Mesenchymal stem cell (in vitro differentiated cells and primary cell): ENCODE results near the gene GPRASP3.
A peak's percentile ranks its signal among the peaks of the same experiment; 100 is the strongest.
"Not testable (repeated sequence)": the region's sequence is repeated elsewhere in the genome, so short reads cannot be mapped to it uniquely, and the experiment has no call there.

Source experiments
- DNase-seq: peaks from one replicate; pipeline ENCODE4 v3.0.0-alpha.2; 2013
- H2AFZ ChIP-seq: one replicate; pipeline ENCODE4 v1.6.1; 2013; ENCODE audit warnings: low read depth, mild to moderate bottlenecking, control low read depth, inconsistent platforms, low read length, moderate library complexity
- H2AK5ac ChIP-seq: 2 replicates; pipeline ENCODE4 v1.6.1; 2013; ENCODE audit warnings: low read length, moderate library complexity, mild to moderate bottlenecking, inconsistent platforms; ENCODE audit not compliant: severe bottlenecking
- H2BK120ac ChIP-seq: one replicate; pipeline ENCODE4 v1.6.1; 2013; ENCODE audit warnings: low read depth, mild to moderate bottlenecking, inconsistent platforms, low read length, moderate library complexity
- H2BK12ac ChIP-seq, 2 experiments: one replicate each; pipeline ENCODE4 v1.6.1; 2013; ENCODE audit warnings: inconsistent platforms in 2 of 2, low read length in 2 of 2, mild to moderate bottlenecking in 2 of 2, moderate library complexity in 2 of 2, control low read depth in 1 of 2
- H2BK15ac ChIP-seq: one replicate; pipeline ENCODE4 v1.6.1; 2013; ENCODE audit warnings: mild to moderate bottlenecking, low read depth, inconsistent platforms; ENCODE audit not compliant: poor library complexity, severe bottlenecking
- H2BK5ac ChIP-seq: 2 replicates; pipeline ENCODE4 v1.6.1; 2013; ENCODE audit warnings: low read depth, mild to moderate bottlenecking, low read length, control low read depth, inconsistent platforms; ENCODE audit not compliant: poor library complexity, severe bottlenecking
- H3K14ac ChIP-seq, 2 experiments: one replicate each; pipeline ENCODE4 v1.6.1; 2013; ENCODE audit warnings: inconsistent platforms in 2 of 2, low read length in 2 of 2, control low read depth in 1 of 2, mild to moderate bottlenecking in 1 of 2, moderate library complexity in 1 of 2
- H3K18ac ChIP-seq, 2 experiments: one replicate each; pipeline ENCODE4 v1.6.1; 2013; ENCODE audit warnings: inconsistent platforms in 2 of 2, low read length in 2 of 2, control low read depth in 1 of 2, low read depth in 1 of 2, mild to moderate bottlenecking in 1 of 2
- H3K23ac ChIP-seq, 2 experiments: one replicate each; pipeline ENCODE4 v1.6.1; 2013; ENCODE audit warnings: inconsistent platforms in 2 of 2, low read length in 2 of 2, mild to moderate bottlenecking in 2 of 2, moderate library complexity in 2 of 2, control low read depth in 1 of 2
- H3K27ac ChIP-seq: 2 replicates; pipeline ENCODE4 v1.5.1; 2013; ENCODE audit warnings: mild to moderate bottlenecking, moderate library complexity, low read length, control low read depth, inconsistent platforms; ENCODE audit not compliant: poor library complexity, severe bottlenecking
- H3K27me3 ChIP-seq, 2 experiments: 2 replicates each; pipeline versions ENCODE4 v1.6.1 to v1.7.0; 2013; ENCODE audit warnings: low read length in 2 of 2, mild to moderate bottlenecking in 2 of 2, moderate library complexity in 2 of 2, control low read depth in 1 of 2, inconsistent platforms in 1 of 2; ENCODE audit not compliant: control insufficient read depth in 1 of 2, insufficient read depth in 1 of 2
- H3K36me3 ChIP-seq, 2 experiments: 2 replicates each; pipeline versions ENCODE4 v1.6.1 to v1.7.0; 2013; ENCODE audit warnings: low read length in 2 of 2, control low read depth in 1 of 2, inconsistent platforms in 1 of 2, low read depth in 1 of 2, mild to moderate bottlenecking in 1 of 2; ENCODE audit not compliant: insufficient read depth in 2 of 2, control insufficient read depth in 1 of 2
- H3K4ac ChIP-seq, 2 experiments: one replicate each; pipeline ENCODE4 v1.6.1; 2013; ENCODE audit warnings: inconsistent platforms in 2 of 2, low read length in 2 of 2, mild to moderate bottlenecking in 2 of 2, moderate library complexity in 2 of 2, control low read depth in 1 of 2, low read depth in 1 of 2
- H3K4me1 ChIP-seq: 2 replicates; pipeline ENCODE4 v1.6.1; 2013; ENCODE audit warnings: low read depth, low read length, control low read depth; ENCODE audit not compliant: control insufficient read depth, insufficient read depth
- H3K4me2 ChIP-seq: 2 replicates; pipeline ENCODE4 v1.6.1; 2013; ENCODE audit warnings: low read length, mild to moderate bottlenecking, inconsistent platforms; ENCODE audit not compliant: poor library complexity, severe bottlenecking
- H3K4me3 ChIP-seq, 2 experiments: 2 replicates each; pipeline versions ENCODE4 v1.5.1 to v1.7.0; 2013; ENCODE audit warnings: low read length in 2 of 2, mild to moderate bottlenecking in 2 of 2, control low read depth in 1 of 2, low read depth in 1 of 2; ENCODE audit not compliant: insufficient read depth in 1 of 2
- H3K79me1 ChIP-seq: replicated peaks from 2 replicates; pipeline ENCODE4 v1.6.1; 2013; ENCODE audit warnings: mild to moderate bottlenecking, control low read depth, low read length, inconsistent platforms; ENCODE audit not compliant: poor library complexity, severe bottlenecking
- H3K9ac ChIP-seq: 2 replicates; pipeline ENCODE4 v1.7.0; 2013; ENCODE audit warnings: mild to moderate bottlenecking, low read length, moderate library complexity
- H3K9me3 ChIP-seq: 2 replicates; pipeline ENCODE4 v1.7.0; 2013; ENCODE audit warnings: mild to moderate bottlenecking, low read length; ENCODE audit not compliant: control insufficient read depth
- H4K8ac ChIP-seq: one replicate; pipeline ENCODE4 v1.6.1; 2013; ENCODE audit warnings: inconsistent platforms, mild to moderate bottlenecking, low read length, moderate library complexity
- H4K91ac ChIP-seq: one replicate; pipeline ENCODE4 v1.6.1; 2013; ENCODE audit warnings: mild to moderate bottlenecking, low read length, inconsistent platforms
- WGBS: methylation state at CpG from one replicate; pipeline ENCODE4 v1.1.7; 2013; ENCODE audit warnings: mixed read lengths; 5-methylcytosine and 5-hydroxymethylcytosine counted together

Gene GPRASP3

DNA sequence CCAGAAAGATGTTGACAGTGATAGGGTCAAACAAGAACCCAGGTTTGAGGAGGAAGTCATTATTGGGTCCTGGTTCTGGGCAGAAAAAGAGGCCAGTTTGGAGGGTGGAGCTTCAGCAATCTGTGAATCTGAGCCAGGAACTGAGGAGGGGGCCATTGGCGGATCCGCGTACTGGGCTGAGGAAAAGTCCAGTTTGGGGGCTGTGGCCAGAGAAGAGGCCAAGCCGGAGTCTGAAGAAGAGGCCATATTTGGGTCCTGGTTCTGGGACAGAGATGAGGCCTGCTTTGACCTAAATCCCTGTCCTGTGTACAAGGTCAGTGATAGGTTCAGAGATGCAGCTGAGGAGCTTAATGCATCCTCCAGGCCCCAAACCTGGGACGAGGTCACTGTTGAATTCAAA lies 4.6 kb upstream of the GPRASP3 start:
- Histone ChIP-seq H3K36me3 (peaks cover 5 to 16% of the 10 kb centered on the region in 2 experiments), H3K27ac (no peak overlapping the region)
- 97% methylated on average over 4 of the region's 5 CpGs for WGBS

DNA sequence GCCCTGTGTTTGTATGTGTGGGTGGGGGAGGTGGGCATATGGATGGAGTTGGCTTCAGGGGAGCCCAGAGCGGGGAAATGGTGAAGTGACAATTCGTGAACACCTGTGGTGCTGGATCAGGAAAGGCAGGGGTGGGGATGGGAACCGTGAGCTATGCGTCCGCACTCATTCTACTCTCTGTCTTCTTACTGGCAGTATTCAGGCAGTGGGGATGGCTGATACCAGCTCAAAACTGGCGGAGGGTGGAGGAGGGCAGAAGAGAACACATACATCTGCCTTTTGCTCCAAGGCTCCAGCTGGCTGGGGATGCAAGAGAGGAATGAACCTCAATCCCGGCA lies 595 bp downstream of the GPRASP3 start:
- not testable (repeated sequence) for H3K9me3 ChIP-seq, H2BK15ac ChIP-seq, H3K36me3 ChIP-seq, H3K4ac ChIP-seq, H3K79me1 ChIP-seq, H3K4me1 ChIP-seq, H3K23ac ChIP-seq, H2BK120ac ChIP-seq, H3K27me3 ChIP-seq, H4K91ac ChIP-seq, H2BK5ac ChIP-seq, H3K18ac ChIP-seq, H3K27ac ChIP-seq, H2AK5ac ChIP-seq, H2BK12ac ChIP-seq, H3K14ac ChIP-seq, DNase-seq
- Histone ChIP-seq H3K4me3 (peak overlapping the region; percentile 48 to 71), H3K9ac (peak overlapping the region; percentile 57), H3K4me2 (peak overlapping the region; percentile 12), H2AFZ (peak overlapping the region; percentile 78), H4K8ac (peak overlapping the region; percentile 59)
- 100% methylated on average over 1 of the region's 7 CpGs for WGBS

More for the DNA sequence above, 4.6 kb upstream of the GPRASP3 start:
- Histone ChIP-seq H3K14ac (no peak overlapping the region), H3K4me1 (peaks cover 2% of the 10 kb centered on the region), H2BK120ac (no peak overlapping the region), H3K4me2 (no peak overlapping the region), H2AFZ (no peak overlapping the region), H3K23ac (no peak overlapping the region), H3K9me3 (no peaks in the 10 kb centered on the region), H4K91ac (no peak overlapping the region), H3K9ac (no peak overlapping the region), H2BK5ac (no peak overlapping the region), H3K18ac (no peak overlapping the region), H4K8ac (no peak overlapping the region), H2AK5ac (no peak overlapping the region), H3K27me3 (no peaks in the 10 kb centered on the region), H3K79me1 (peaks cover 16% of the 10 kb centered on the region), H2BK15ac (no peak overlapping the region), H3K4me3 (no peak overlapping the region), H3K4ac (no peak overlapping the region), H2BK12ac (no peak overlapping the region)
- DNase-seq = no peak

DNA sequence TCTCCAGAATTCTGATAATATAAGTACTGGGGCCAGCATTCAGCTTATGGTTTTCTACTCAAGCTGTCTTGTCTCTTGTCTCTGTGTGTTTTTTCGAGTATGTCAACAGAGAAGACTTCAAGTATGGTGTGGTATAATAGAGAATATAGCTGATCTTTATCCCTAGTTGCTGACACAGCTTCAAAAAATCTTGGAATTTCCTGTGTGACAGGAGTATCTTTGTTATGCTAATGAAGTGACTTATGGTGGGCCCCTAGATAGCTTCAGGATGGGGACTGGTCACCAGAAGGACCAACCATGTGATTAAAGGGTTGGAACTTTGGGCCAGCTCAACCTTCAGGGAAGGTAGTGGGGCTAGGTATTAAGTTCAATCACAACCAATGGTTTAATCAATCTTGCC lies 2.9 kb downstream of the GPRASP3 start:
- peaks cover 0 to 4% of the 10 kb centered on the region in 2 experiments for H3K27me3 ChIP-seq
- DNase-seq = no peak

DNA sequence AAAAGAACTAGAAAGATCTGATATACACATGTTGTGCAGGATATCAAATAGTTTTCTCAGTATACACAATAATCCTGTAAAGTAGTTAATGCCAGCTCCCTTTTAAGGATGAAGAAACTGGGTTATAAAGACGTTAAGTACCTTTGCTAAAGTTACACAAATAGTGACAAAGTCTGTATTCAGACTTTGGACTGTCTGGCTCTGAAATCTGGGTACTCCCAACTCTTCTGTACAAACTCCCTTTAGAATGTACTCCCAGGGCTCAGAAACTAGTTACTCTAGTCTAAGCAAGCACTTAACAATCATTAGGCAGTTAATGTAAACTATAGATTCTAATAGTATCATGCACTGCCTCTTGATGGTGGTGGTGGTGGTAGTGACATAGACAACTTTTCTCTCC lies 7.2 kb downstream of the GPRASP3 start:
- Histone ChIP-seq H2AK5ac (no peak overlapping the region), H4K8ac (no peak overlapping the region), H3K4me3 (no peak overlapping the region), H2BK120ac (no peak overlapping the region), H3K9ac (no peak overlapping the region), H3K27ac (no peak overlapping the region), H3K4ac (no peak overlapping the region), H3K4me1 (no peaks in the 10 kb centered on the region), H3K4me2 (no peak overlapping the region), H4K91ac (no peak overlapping the region), H3K23ac (no peak overlapping the region), H3K36me3 (peaks cover 0 to 6% of the 10 kb centered on the region in 2 experiments), H2BK5ac (no peak overlapping the region), H3K18ac (no peak overlapping the region), H3K14ac (no peak overlapping the region), H2BK12ac (no peak overlapping the region), H3K79me1 (no peaks in the 10 kb centered on the region), H2BK15ac (no peak overlapping the region), H3K27me3 (no peaks in the 10 kb centered on the region), H3K9me3 (no peaks in the 10 kb centered on the region), H2AFZ (no peak overlapping the region)
- no peak for DNase-seq
- WGBS = no CpG with 5 or more reads among the region's 1 CpG

More for the DNA sequence above, 2.9 kb downstream of the GPRASP3 start:
- Histone ChIP-seq H2BK12ac (no peak overlapping the region), H2BK5ac (no peak overlapping the region), H4K8ac (no peak overlapping the region), H3K27ac (no peak overlapping the region), H3K4me2 (no peak overlapping the region), H3K9me3 (no peaks in the 10 kb centered on the region), H3K9ac (no peak overlapping the region), H2BK120ac (no peak overlapping the region), H3K18ac (no peak overlapping the region), H2AK5ac (no peak overlapping the region), H3K14ac (no peak overlapping the region), H3K23ac (no peak overlapping the region), H2AFZ (no peak overlapping the region), H2BK15ac (no peak overlapping the region), H4K91ac (no peak overlapping the region), H3K4ac (no peak overlapping the region), H3K4me3 (no peak overlapping the region), H3K36me3 (peaks cover 0 to 6% of the 10 kb centered on the region in 2 experiments), H3K4me1 (peaks cover 3% of the 10 kb centered on the region), H3K79me1 (no peaks in the 10 kb centered on the region)
- WGBS = 62% methylated on average over 1 of the region's 1 CpG
